Glutamatergic neuron (in vitro differentiated cells): Measurements from ENCODE around the gene VAV2. TPM values are rescaled to one million over a fixed set of nuclear protein-coding genes. Genes with fewer than 3 reads are reported as not detected.

ENCODE experiments used
- DNase-seq: peaks from one replicate; pipeline ENCODE4 v3.0.0; 2022
- H3K27ac Mint-ChIP-seq: one replicate; pipeline ENCODE4 v1.8.0; 2020; ENCODE audit warnings: mild to moderate bottlenecking, mixed read lengths, inconsistent platforms; ENCODE audit not compliant: unreplicated experiment
- H3K27me3 Mint-ChIP-seq: one replicate; pipeline ENCODE4 v1.8.0; 2020; ENCODE audit warnings: mild to moderate bottlenecking, moderate library complexity, mixed read lengths, inconsistent platforms; ENCODE audit not compliant: unreplicated experiment
- H3K36me3 Mint-ChIP-seq: one replicate; pipeline ENCODE4 v1.8.0; 2020; ENCODE audit warnings: mild to moderate bottlenecking, mixed read lengths, inconsistent platforms; ENCODE audit not compliant: unreplicated experiment
- H3K4me1 Mint-ChIP-seq: one replicate; pipeline ENCODE4 v1.8.0; 2020; ENCODE audit warnings: mild to moderate bottlenecking, low read depth, mixed read lengths, inconsistent platforms; ENCODE audit not compliant: unreplicated experiment
- H3K4me3 Mint-ChIP-seq: one replicate; pipeline ENCODE4 v1.8.0; 2020; ENCODE audit warnings: mild to moderate bottlenecking, mixed read lengths, inconsistent platforms; ENCODE audit not compliant: unreplicated experiment
- H3K9me3 Mint-ChIP-seq: one replicate; pipeline ENCODE4 v1.8.0; 2020; ENCODE audit warnings: mild to moderate bottlenecking, moderate library complexity, mixed read lengths, inconsistent platforms; ENCODE audit not compliant: unreplicated experiment
- CTCF ChIP-seq: fragments of 200-600 bp; sonication (generic); IDR thresholded peaks from one replicate; pipeline ENCODE4 v1.5.0; 2021; ENCODE audit not compliant: partially characterized antibody, unreplicated experiment
- total RNA-seq: library from RNA; stranded (reverse); fragmentation: NEBNext Ultra II Directional; extraction: Animal tissue kit (Norgen Biotek cat#: 25700); gene quantifications from one replicate; pipeline ENCODE4 v1.2.1, GENCODE V29; 2021; ENCODE audit not compliant: unreplicated experiment

Gene VAV2
- total RNA-seq, 1 donor from 2014 or later, result 270 TPM

GRCh38 chr9:133822430-133823065 lies 169.6 kb downstream of the VAV2 start:
- no peak for DNase-seq
- Mint-ChIP-seq H3K4me1 (peaks cover 69% of the 10 kb centered on the region), H3K27ac (peak overlapping the region; percentile 99), H3K27me3 (peaks cover 53% of the 10 kb centered on the region), H3K4me3 (peak overlapping the region; percentile 80), H3K9me3 (peaks cover 63% of the 10 kb centered on the region), H3K36me3 (peaks cover 9% of the 10 kb centered on the region)
- TF ChIP-seq CTCF, result no peak

GRCh38 chr9:133821601-133822429 lies 170.3 kb downstream of the VAV2 start:
- no peak for TF ChIP-seq CTCF
- Mint-ChIP-seq H3K4me1 (peaks cover 70% of the 10 kb centered on the region), H3K9me3 (peaks cover 68% of the 10 kb centered on the region), H3K27me3 (peaks cover 53% of the 10 kb centered on the region), H3K4me3 (peak overlapping the region; percentile 80), H3K36me3 (peaks cover 10% of the 10 kb centered on the region), H3K27ac (peak overlapping the region; percentile 99)
- peak; percentile 82 for DNase-seq

GRCh38 chr9:133819923-133820322 lies 172.2 kb downstream of the VAV2 start:
- H3K4me1 Mint-ChIP-seq, result peaks cover 72% of the 10 kb centered on the region
- peak overlapping the region; percentile 99 for H3K27ac Mint-ChIP-seq
- no peak for DNase-seq
- peaks cover 65% of the 10 kb centered on the region for H3K9me3 Mint-ChIP-seq
- H3K4me3 Mint-ChIP-seq, result peak overlapping the region; percentile 65
- peaks cover 10% of the 10 kb centered on the region for H3K36me3 Mint-ChIP-seq
- TF ChIP-seq CTCF, result no peak
- peaks cover 48% of the 10 kb centered on the region for H3K27me3 Mint-ChIP-seq

GRCh38 chr9:133818444-133818843 lies 173.7 kb downstream of the VAV2 start:
- H3K36me3 Mint-ChIP-seq, result peaks cover 9% of the 10 kb centered on the region
- H3K4me1 Mint-ChIP-seq, result peaks cover 73% of the 10 kb centered on the region
- TF ChIP-seq CTCF, result no peak
- no peak for DNase-seq
- peak overlapping the region; percentile 34 for H3K27ac Mint-ChIP-seq
- peaks cover 68% of the 10 kb centered on the region for H3K9me3 Mint-ChIP-seq
- H3K4me3 Mint-ChIP-seq, result peak overlapping the region; percentile 1
- H3K27me3 Mint-ChIP-seq, result peaks cover 48% of the 10 kb centered on the region

- H3K9me3 Mint-ChIP-seq, result peaks cover 50% of the 10 kb centered on the region
- no peak overlapping the region for H3K4me3 Mint-ChIP-seq
- DNase-seq, result no peak
- H3K27ac Mint-ChIP-seq, result peak overlapping the region; percentile 86
- H3K36me3 Mint-ChIP-seq, result peaks cover 4% of the 10 kb centered on the region
- H3K27me3 Mint-ChIP-seq, result peaks cover 27% of the 10 kb centered on the region
- no peak for TF ChIP-seq CTCF
- peaks cover 54% of the 10 kb centered on the region for H3K4me1 Mint-ChIP-seq
These were observed 176.3 kb downstream of the VAV2 start for GRCh38 chr9:133815781-133816180.
